GM19467 (cell line): ENCODE results near the gene WT1.
A peak's percentile ranks its signal among the peaks of the same experiment; 100 is the strongest.

Experiments
- ATAC-seq: cut with Tn5 transposase; IDR thresholded peaks from one replicate; pipeline ENCODE4 v1.9.1; 2021; ENCODE audit warnings: mild to moderate bottlenecking, moderate library complexity; ENCODE audit not compliant: unreplicated experiment

The WT1 gene

GRCh38 chr11:32426192-32426591 is 9.1 kb downstream of the WT1 start:
- no peak for ATAC-seq

- no peak for ATAC-seq
Measured at GRCh38 chr11:32425761-32426160, 9.6 kb downstream of the WT1 start.

- no peak for ATAC-seq
Measured at GRCh38 chr11:32422545-32422944, 12.8 kb downstream of the WT1 start.

GRCh38 chr11:32421992-32422391 is 13.3 kb downstream of the WT1 start:
- ATAC-seq = no peak

- peak; percentile 86 for ATAC-seq
Measured at GRCh38 chr11:32420937-32421901, 14.1 kb downstream of the WT1 start.

GRCh38 chr11:32420139-32420538 is 15.2 kb downstream of the WT1 start:
- no peak for ATAC-seq

- no peak for ATAC-seq
Measured at GRCh38 chr11:32418836-32419235, 16.5 kb downstream of the WT1 start.

- ATAC-seq = no peak
Measured at GRCh38 chr11:32417806-32418205, 17.5 kb downstream of the WT1 start.

- ATAC-seq = no peak
Measured at GRCh38 chr11:32416301-32416700, 19.0 kb downstream of the WT1 start.

GRCh38 chr11:32414925-32415324 is 20.4 kb downstream of the WT1 start:
- ATAC-seq = no peak

GRCh38 chr11:32411942-32412615 is 23.3 kb downstream of the WT1 start:
- ATAC-seq = no peak

GRCh38 chr11:32405592-32405991 is 29.7 kb downstream of the WT1 start:
- no peak for ATAC-seq

- no peak for ATAC-seq
Measured at GRCh38 chr11:32402836-32403235, 32.5 kb downstream of the WT1 start.

GRCh38 chr11:32400670-32401369 is 34.5 kb downstream of the WT1 start:
- ATAC-seq = no peak

GRCh38 chr11:32400196-32400595 is 35.1 kb downstream of the WT1 start:
- ATAC-seq = no peak

GRCh38 chr11:32396991-32397390 is 38.3 kb downstream of the WT1 start:
- ATAC-seq = no peak

- ATAC-seq = no peak
Measured at GRCh38 chr11:32396331-32396730, 39.0 kb downstream of the WT1 start.

GRCh38 chr11:32395127-32395526 is 40.2 kb downstream of the WT1 start:
- ATAC-seq = no peak

GRCh38 chr11:32392840-32393239 is 42.5 kb downstream of the WT1 start:
- no peak for ATAC-seq

- no peak for ATAC-seq
Measured at GRCh38 chr11:32391956-32392553, 43.3 kb downstream of the WT1 start.

GRCh38 chr11:32391479-32391878 is 43.9 kb downstream of the WT1 start:
- ATAC-seq = no peak
